Astrocyte (in vitro differentiated cells and primary cell): ENCODE results near the gene TMEM273.

ENCODE experiments used
- CTCF ChIP-seq: IDR thresholded peaks from 2 replicates; pipeline ENCODE4 v1.5.1; 2011; ENCODE audit warnings: low read depth, mild to moderate bottlenecking, inconsistent platforms, low read length, moderate library complexity; ENCODE audit not compliant: insufficient read depth
- EZH2 ChIP-seq: IDR thresholded peaks from 2 replicates; pipeline ENCODE4 v1.6.1; 2012; ENCODE audit warnings: mild to moderate bottlenecking, low read length, inconsistent platforms; ENCODE audit not compliant: insufficient read depth

- no peak for TF ChIP-seq CTCF
- no peak for TF ChIP-seq EZH2
Observed at GRCh38 chr10:49116509-49117375, 71.4 kb downstream of the TMEM273 start.
